ENCODE measurements around the gene PACSIN3.
A peak's percentile ranks its signal among the peaks of the same experiment; 100 is the strongest.
"Not testable (repeated sequence)": the region's sequence is repeated elsewhere in the genome, so short reads cannot be mapped to it uniquely, and the experiment has no call there.

The PACSIN3 gene

DNA sequence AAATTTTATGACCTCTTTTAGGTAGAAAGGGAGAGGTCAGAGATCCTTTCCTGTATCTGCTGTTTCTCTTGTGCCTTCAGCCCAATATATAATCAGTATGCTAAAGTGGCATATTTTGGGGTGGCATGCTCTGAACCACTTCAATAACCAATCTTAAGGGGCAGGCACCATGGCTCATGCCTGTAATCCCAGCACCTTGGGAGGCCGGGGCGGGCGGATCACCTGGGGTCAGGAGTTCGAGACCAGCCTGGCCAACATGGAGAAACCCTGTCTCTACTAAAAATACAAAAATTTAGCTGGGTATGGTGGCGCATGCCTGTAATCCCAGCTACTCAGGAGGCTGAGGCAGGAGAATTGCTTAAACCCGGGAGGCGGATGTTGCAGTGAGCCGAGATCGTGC is 11.9 kb upstream of the PACSIN3 start:
- DNase-seq (ENCODE audit: insufficient read length, low spot score); FAIRE-seq: not testable (repeated sequence)

DNA sequence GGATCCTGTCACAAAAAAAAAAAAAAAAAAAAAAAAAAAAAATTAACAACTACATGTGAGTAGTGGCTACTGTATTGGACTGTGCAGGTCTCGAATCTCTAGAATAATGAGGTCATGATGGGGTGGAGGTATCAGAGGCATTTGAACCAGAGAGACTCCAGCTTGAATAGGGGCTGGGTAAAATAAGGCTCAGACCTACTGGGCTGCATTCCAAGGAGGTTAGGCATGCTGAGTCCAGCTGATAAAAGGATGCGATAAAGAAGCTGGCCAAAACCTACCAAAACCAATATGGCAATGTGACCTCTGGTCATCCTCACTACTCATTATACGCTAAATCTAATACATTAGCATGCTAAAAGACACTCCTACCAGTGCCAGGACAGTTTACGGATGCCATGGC is 5.9 kb upstream of the PACSIN3 start:
- DNase-seq (ENCODE audit: insufficient read length, low spot score), result no peak
- FAIRE-seq, result no peak

DNA sequence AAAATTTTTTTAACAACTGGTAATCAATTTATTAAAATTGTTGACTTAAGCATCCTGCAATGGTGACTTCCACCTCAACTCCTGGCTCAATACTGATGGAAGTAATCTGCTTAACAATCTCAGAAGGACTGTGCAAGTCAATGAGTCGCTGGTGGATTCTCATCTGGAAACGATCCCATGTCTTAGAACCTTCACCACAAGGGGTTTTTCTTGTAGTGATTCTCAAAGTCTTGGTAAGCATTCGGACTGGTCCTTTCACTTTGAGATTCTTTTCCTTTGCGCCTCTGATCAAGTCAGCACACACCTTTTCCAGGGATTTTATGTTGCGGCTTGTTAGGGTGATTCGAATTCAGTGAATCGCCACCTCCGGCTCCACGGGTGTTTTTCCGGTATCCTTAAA is 4.9 kb upstream of the PACSIN3 start:
- DNase-seq (ENCODE audit: insufficient read length, low spot score); FAIRE-seq: not testable (repeated sequence)

DNA sequence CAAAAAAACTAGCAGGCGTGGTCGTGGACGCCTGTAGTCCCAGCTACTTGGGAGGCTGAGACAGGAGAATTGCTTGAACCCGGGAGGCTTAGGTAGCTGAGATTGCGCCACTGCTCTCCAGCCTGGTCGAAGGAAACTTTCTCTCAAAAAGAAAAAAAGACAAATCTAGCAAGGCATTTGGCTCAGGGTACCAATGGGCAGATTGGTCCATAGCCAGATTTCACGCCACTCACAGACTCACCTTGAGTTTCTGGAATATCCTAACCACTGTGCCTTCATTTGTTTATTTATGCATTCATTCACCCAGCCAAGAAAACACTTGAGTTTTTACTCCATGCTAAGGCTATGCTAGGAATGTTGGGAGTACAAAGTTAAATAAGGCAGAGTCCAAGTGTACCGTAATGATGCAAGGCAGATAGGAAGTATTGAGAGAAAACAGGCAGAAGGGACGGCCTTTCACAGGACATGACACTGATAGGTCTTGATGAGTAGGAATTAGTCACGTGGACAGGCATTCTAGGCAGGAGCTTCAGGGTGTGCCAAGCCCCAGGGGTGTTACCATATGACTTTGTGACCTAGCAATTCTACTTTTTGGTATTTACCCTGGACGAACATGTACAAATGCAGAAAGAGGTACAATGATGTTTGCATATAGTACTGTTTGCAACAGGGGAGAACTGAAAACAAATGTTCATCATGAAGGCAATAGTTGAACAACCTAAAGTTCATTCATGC is 3.0 kb upstream of the PACSIN3 start:
- no peak for FAIRE-seq
- DNase-seq (ENCODE audit: insufficient read length, low spot score), result no peak

DNA sequence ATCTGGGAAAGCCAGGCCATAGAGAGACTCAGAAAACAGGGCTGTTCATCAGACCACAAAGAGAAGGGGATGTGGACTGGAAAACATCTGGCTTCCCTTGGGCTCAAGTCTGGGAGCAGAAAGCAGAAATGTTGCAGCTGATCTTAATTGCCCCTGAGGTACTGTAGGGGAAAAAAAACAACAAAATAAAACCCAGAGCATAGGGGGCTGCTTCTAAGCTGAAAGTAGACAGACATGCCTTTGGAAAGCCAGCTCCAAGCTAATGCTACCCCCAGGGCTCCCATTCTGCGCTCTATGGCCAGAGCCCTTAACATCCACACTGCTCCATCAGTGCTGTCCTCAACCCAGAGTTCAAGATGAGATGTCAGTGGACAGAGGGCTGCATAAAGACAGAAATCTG is 2.0 kb upstream of the PACSIN3 start:
- DNase-seq (ENCODE audit: insufficient read length, low spot score) (no peak), FAIRE-seq (no peak)

DNA sequence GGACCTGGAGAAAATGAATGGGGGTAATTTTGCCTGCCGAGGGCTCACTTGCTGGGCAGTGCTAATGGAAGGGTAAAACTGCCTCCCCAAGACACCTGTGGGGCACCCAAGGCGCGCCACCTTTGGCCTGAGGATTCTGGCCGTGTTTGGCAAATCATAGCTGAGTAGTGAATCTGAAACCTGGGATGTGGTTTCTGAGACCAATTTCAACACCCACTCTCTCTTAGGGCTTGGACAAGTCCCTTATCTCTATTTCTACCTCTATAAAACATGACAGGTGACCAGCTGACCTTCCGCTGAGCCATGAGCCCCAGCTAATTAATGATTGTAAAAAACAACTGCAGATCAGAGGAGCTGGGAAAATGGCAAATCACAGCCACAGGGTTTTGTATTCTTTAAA is 1.5 kb upstream of the PACSIN3 start:
- DNase-seq (ENCODE audit: insufficient read length, low spot score), result no peak
- no peak for FAIRE-seq

DNA sequence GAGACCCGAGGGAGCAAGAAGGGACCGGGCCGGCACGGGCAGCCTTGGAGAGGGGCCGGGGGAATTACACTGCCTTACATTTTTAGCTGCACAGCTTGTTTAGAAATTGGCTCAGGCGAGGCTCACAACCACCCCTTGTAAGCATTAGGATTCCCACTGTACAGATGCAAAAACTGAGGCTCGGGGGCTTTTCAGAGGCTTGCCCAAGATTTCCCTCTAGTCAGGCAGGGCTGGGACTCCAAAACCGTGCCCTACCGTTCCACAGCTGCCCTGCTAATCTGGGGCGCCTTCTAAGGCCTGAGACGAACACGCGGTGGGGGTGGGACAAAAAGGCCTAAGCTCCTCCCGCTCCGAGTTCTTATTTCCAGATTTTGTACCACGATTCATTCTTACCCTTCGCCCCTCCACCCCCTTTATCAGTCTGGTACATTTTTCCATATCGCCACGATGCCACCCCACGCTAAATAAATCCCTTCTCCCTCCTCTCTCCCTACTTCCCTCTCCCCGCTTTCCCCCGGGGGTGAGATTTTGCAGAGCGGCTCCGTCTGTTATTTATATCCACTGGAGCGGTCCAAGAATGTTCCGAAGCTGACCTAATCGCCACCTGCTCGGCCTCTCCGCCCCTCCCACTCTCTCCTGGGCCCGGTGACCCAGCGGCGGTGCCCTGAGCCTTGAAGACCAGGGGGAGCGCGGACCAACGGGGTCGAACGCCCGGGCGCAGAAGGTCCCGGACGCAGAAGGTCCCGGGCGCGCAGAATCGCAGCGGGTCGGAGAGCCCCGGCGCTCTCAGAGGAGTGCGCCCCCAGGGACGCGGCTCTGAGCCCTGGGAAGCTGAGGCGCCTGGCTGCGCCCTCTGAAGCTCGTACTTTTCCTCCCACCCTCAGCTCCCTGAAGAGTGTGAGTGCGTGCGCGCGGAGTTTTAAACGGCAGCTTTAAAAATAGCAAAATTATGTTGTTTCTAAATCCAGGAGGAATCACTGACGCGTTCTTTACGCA is 764 bp upstream of the PACSIN3 start:
- DNase-seq (ENCODE audit: insufficient read length, low spot score) (no peak), FAIRE-seq (no peak)

DNA sequence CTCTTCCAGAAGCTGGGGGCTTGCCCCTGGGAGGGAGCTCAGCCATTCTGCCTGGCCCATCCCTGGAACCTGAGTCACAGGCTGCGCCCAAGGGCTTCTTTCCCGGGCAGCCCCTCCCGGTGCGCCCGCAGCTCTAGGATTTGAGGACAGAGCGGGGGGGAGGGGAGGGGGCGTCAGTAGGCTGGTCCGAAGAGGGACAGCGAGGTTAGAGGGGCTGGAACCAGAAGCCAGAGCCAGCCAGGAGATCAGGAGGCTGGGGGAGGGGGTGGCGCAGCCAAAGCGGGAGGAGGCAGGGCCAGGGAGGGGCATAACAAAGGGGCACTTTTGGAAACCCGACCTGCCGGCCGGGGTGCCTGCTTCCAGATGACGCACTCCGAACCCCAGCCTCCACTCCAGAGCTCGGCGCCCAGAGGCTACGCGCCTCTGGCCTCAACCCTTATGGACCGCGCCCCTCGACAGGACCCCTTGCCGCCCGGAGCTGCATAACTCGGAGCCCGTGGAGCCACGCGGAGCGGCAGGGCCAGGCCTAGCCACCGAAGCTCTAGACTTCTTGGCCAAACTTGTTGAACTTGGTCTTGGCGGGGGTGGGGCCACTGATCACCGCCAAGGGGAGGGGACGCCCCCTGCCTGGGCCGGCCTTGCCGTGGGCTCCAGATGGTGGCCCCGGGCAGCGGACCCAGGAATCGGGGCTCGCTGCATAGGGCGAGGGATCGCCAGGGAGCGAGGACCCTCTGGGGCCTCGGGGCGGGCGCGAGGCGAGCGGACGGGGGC is 744 bp downstream of the PACSIN3 start:
- FAIRE-seq (no peak), DNase-seq (ENCODE audit: insufficient read length, low spot score) (no peak)

DNA sequence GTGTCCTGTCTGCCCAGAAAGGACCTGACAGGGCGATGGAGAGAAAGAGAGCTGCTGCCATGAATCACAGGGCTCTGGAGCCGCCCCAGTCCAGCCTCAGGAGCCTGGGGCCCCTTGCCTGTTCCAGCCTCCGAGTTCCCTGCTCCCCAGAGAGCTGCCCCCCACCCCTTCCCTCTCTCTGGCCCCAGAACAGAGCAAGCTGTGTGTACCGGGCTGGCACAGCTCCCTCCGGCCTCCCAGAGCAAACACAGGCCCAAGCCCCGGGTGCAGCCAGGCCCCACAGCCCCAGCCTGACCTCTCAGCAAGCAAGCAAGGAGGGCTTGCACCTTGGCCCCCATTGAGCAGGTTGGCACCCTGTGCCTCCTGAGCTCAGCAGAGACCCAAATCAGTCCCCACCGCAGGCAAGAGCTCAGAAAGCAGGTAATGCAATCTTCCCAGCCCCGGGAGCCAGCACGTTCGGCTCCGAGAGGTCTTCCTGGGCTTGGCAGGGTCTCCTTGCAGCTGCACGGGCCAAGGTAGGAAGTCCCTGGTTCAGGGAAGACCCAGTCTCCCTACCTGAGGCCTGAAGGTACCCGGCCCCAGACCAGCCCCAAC is 1.4 kb downstream of the PACSIN3 start:
- DNase-seq (ENCODE audit: insufficient read length, low spot score), result no peak

DNA sequence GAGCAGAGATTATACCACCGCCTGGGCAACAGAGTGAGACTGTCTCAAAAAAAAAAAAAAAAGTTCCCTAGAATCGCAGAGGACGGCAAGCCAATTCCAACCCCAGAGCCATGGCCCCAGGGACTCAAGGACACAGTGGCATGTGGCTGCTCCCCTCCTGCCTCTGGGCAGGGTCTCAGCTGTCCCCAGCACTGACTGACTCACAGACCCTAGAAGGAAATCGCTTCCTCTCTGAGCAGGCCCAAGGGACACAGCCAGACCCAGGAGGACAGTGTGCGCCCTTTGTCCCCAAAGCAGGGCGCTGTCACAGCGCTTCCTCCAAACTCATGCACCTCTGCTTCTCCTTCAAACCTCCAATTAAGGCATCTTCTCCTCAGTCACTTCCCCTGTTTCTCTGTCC is 2.3 kb downstream of the PACSIN3 start:
- no peak for DNase-seq (ENCODE audit: insufficient read length, low spot score)
- FAIRE-seq, result no peak

More for the DNA sequence above, 1.4 kb downstream of the PACSIN3 start:
- FAIRE-seq, result no peak

DNA sequence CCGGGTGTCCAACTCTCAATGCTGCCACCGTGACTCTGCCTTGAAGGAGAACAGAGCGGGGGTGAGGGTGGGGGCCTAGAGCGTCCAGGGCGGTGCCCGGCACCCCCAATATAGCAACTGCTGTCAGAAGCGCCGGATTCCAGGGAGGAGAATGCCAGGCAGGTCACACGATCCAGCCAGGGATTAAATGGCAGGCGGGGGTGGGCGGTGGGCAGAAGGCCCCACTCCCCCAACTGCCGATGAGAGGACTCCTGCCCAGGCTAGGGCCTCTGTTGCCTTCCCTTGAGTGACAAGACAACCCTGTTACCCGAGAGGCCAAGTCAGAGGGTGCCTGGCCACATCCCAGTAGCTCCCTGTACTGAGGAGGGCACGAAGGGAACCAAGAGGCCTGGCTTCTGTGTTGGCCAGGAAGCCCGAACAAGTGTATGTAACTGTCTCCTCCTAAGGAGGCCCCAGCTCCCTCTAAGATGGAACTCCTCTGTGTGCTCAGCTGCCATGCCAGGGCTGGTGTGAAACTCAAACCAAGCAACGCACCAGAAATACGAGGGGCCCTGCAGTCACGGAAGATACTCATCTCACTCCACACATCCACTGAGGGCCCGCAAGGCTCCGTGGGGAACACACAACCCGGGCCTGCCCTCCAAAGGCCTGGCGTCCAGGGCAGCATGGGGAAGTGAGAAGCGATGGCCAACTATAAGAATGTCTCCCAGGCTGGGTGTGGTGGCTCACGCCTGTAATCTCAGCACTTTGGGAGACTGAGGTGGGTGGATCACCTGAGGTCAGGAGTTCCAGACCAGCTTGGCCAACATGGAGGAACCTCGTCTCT is 3.0 kb downstream of the PACSIN3 start:
- DNase-seq (ENCODE audit: insufficient read length, low spot score) (no peak), FAIRE-seq (no peak)

DNA sequence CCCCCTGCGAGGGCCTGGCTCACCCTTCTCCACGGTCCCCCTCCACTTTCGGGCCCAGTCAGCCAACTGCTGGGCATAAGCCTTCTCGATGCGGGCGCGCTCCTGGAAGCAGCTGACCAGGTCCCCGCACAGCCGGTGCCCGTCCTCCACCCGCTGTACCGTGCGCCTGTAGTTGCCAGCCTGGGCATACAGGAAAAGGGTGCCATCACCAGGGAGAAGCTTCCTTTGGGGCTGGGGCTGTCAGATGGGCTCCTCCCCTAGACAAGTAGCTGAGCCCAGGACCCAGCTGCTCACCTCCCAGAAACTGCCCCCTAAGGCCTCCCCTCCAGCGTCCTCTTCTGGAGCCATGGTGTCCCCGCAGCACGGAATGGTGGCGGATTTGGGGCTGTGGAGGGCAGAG is 3.9 kb downstream of the PACSIN3 start:
- DNase-seq (ENCODE audit: insufficient read length, low spot score) (no peak), FAIRE-seq (no peak)

DNA sequence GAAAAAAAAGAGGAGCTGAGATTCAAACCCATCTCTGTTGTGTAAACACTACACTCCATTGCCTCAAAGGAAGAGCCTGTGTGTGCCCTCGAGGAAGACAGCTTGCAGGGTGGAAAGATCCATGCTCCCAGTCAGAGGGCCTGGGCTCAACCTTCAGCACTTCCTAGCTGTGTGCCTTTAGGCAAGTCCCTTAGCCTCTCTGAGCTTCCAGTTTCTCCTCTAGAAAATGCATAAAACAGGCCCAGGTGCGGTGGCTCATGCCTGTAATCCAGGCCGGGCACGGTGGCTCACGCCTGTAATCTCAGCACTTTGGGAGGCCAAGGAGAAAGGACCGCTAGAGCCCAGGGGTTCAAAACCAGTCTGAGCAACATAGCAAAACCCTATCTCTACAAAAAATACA is 5.0 kb downstream of the PACSIN3 start:
- DNase-seq (ENCODE audit: insufficient read length, low spot score) (no peak), FAIRE-seq (no peak)

DNA sequence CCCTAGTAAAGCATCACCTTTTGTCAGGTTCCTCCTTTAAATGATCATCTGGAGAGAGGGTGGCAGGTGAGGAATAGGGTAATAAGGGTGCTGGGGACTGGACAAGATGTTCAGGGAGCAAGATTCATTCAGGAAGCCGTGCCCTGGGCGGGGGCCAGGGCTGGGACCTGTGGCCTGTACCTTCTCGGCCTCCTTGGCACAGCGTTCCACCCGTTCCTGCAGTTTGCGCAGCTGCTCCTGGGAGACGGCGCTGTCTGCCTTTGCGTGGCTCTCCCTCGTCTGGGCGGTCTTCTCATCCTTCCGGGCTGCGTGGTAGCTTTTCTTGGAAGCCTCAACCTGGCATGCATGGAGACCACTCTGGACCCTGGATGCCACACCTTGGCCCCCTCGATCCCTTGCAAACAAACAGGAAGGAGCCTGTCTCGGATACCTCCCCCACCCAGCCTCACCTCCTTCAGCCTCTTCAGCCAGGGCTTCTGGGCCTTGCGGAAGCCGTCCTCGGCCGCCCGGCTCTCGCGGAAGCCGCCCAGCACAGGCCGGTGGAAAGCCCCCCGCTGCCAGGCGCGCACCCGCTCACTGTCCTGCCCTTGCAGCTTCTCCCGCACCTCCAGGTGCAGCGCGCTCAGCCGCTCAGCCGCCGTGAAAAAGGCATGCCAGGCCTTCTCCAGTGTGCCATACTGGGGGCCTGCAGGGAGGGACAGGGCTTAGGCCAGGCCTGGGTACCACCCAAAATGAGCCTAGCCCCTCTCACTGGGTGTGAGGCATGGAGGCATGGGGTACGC is 6.0 kb downstream of the PACSIN3 start:
- no peak for DNase-seq (ENCODE audit: insufficient read length, low spot score)
- FAIRE-seq, result no peak

DNA sequence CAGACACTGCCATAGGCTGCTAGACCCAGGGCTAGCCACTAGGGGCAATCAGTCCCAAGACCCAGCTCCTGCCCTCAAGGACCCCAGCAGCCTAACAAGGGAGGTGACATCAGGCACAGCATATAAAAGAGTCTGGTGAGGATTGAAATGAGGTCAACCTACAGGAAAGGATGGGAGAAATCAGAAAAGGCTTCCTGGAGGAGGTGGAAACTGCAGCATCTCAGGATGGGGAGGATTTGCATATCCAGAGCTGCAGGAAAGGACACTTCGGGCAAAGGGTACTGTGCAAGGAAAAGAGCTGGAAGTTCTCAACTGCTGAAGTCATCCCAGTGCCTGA is 6.6 kb downstream of the PACSIN3 start:
- DNase-seq (ENCODE audit: insufficient read length, low spot score) (peak; percentile 87), FAIRE-seq (no peak)

DNA sequence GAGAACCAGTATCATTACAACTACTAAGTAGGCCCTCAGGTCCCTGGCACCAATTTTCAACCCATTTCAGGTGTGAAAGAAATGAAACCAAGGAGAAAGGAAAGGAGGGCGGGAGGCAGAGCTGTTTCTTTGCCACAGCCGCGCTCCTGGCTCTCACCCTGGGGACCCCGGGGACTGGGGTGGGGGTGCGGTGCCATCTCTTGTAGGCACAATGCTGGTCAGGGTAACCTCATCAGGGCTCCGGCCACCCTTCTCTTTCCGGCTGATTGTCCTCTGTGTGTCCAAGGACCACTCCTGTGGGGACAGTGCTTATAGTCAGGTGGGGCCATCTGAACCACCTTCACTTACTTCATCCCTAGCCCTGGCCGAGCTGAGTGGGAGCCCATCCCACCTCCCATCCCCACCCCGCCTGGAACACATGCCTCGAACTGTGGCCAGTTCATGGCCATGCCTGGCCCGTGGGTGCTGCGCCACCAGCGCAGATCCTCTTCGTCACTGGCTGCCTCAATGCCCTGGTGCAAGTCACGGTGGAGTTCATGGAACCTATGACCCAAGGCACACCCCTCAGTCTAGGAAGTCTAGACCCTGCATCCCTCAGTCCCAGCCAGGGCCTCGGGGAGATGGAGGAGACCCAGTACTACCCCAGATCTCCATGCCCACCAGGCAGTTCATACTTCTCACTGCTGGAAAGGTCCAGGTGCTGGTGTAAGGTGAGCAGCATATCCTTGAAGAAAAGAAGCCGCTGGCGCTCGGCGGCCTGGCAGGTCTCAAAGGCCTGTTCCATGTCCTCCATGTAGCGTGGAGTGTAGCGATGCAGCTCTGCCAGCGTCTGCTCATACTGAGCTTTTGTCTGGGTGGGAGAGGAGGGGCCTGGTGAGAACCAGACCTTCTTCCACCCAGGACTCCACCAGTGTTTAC is 7.2 kb downstream of the PACSIN3 start:
- no peak for DNase-seq (ENCODE audit: insufficient read length, low spot score)
- FAIRE-seq, result peak; percentile 21

DNA sequence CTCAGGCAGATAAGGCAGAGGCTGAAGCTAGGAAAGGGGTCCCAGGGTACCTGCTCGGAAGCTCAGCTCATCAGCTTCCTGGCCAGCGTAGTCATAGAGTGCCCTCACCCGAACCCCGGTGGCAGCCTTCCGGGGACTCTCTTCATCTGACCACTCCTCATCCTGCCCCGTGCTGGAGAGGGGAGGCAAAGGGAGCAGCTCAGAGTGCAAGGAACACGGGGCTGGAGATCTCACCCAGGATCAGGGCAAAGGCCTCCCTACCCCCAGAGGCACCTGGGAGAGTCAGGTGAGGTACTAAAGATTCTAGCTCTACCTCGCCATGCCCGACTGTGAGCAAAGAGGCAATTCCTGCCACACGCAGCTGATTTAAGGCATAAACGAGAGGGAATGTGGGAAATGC is 7.9 kb downstream of the PACSIN3 start:
- FAIRE-seq, result no peak
- no peak for DNase-seq (ENCODE audit: insufficient read length, low spot score)

DNA sequence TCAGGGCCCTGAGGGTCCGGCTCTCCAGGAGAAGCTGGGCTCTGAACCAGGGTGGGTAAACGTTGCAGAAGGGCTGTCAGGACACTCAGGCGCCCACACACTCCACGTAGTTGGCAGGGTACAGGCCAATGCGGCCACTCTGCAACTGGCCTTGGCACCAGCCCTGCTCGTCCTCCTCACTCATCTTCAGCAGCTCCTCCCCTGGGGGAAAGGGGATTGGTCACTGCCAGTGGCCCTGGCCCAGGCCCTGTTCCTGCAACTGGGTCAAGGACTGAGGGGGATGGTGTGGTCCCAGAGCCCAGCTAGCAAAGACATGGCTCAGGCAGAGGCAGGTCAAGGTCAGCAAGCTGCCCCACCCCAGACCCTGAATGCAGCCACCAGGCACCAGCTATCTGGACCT is 8.4 kb downstream of the PACSIN3 start:
- FAIRE-seq (no peak), DNase-seq (ENCODE audit: insufficient read length, low spot score) (no peak)

Measured in GM19239 (cell line).